GM13976 (cell line): Measurements from ENCODE around the gene ITPRIP.

Experiments
- DNase-seq: peaks from one replicate; pipeline ENCODE4 v3.0.0; 2012; ENCODE audit warnings: low spot score
- CTCF ChIP-seq: IDR thresholded peaks from 2 replicates; pipeline ENCODE4 v1.5.1; 2012; ENCODE audit warnings: borderline replicate concordance, mild to moderate bottlenecking; ENCODE audit not compliant: insufficient read depth; ENCODE audit errors: extremely low read depth, missing control alignments, control extremely low read depth
- in situ Hi-C: fragments of 300-500 bp; cut with MboI; formaldehyde crosslinking; loops from one replicate; pipeline ENCODE4 v1.12.0; 2022; ENCODE audit warnings: low sequenced_read_pairs, mixed read lengths, inconsistent platforms; ENCODE audit not compliant: unreplicated experiment

ITPRIP gene

GRCh38 chr10:104326991-104327610 lies 11.2 kb downstream of the ITPRIP start:
- no peak for TF ChIP-seq CTCF
- DNase-seq = no peak
- in situ Hi-C loops = no loop called here

- DNase-seq = no peak
- in situ Hi-C loops = no loop called here
- TF ChIP-seq CTCF = no peak
Measured at GRCh38 chr10:104325436-104326435, 12.5 kb downstream of the ITPRIP start.

GRCh38 chr10:104324931-104325330 lies 13.3 kb downstream of the ITPRIP start:
- in situ Hi-C loops = no loop called here
- DNase-seq = no peak
- TF ChIP-seq CTCF = no peak

- TF ChIP-seq CTCF = no peak
- DNase-seq = no peak
- in situ Hi-C loops = no loop called here
Measured at GRCh38 chr10:104324221-104324686, 14.0 kb downstream of the ITPRIP start.

- in situ Hi-C loops = no loop called here
- no peak for DNase-seq
- TF ChIP-seq CTCF = no peak
Measured at GRCh38 chr10:104323760-104324201, 14.5 kb downstream of the ITPRIP start.

- in situ Hi-C loops = no loop called here
- TF ChIP-seq CTCF = no peak
- no peak for DNase-seq
Measured at GRCh38 chr10:104323085-104323484, 15.2 kb downstream of the ITPRIP start.
